Thyroid gland (tissue), 4 donors: ENCODE measurements around the gene LGALS7B. TPM values are rescaled to one million over a fixed set of nuclear protein-coding genes. Genes with fewer than 3 reads are reported as not detected.
"Not testable (repeated sequence)": the region's sequence is repeated elsewhere in the genome, so short reads cannot be mapped to it uniquely, and the experiment has no call there.

Source experiments
- DNase-seq, 2 donors: peaks; one replicate each; pipeline ENCODE4 v3.0.0-alpha.2; 2019
- H3K27ac ChIP-seq, 3 donors: fragments of 200-600 bp; sonication (generic); 1 replicate in 2 of 3; 2 replicates in 1 of 3; pipeline ENCODE4 v1.5.1; 2016 to 2019; ENCODE audit warnings: mild to moderate bottlenecking in 1 of 3, moderate library complexity in 1 of 3
- H3K27me3 ChIP-seq: fragments of 200-600 bp; sonication (generic); one replicate; pipeline ENCODE4 v1.5.1; 2019
- H3K36me3 ChIP-seq, 2 donors: fragments of 200-600 bp; sonication (generic); one replicate each; pipeline ENCODE4 v1.5.1; 2016 to 2019
- H3K4me1 ChIP-seq, 2 donors: fragments of 200-600 bp; sonication (generic); one replicate each; pipeline ENCODE4 v1.5.1; 2017 to 2019
- H3K4me3 ChIP-seq, 3 donors: fragments of 200-600 bp; sonication (generic); replicated peaks in 1 of 3; 1 replicate in 2 of 3; 2 replicates in 1 of 3; pipeline ENCODE4 v1.5.1; 2016; ENCODE audit warnings: mild to moderate bottlenecking in 1 of 3
- H3K9me3 ChIP-seq: fragments of 200-600 bp; sonication (generic); one replicate; pipeline ENCODE4 v1.5.1; 2017
- POLR2A ChIP-seq, 2 donors: fragments of 450-650 bp; IDR thresholded peaks; one replicate each; pipeline ENCODE4 v1.6.1; 2017; ENCODE audit warnings: antibody characterized with exemption in 2 of 2, mild to moderate bottlenecking in 2 of 2, moderate library complexity in 1 of 2
- WGBS, 2 donors: methylation state at CpG; one replicate each; pipeline ENCODE4 v1.1.5; 2017; 5-methylcytosine and 5-hydroxymethylcytosine counted together
- intact Hi-C: fragments of 100-400 bp; cut with DNase I; formaldehyde crosslinking; loops from one replicate; pipeline ENCODE4 v1.15.1; 2023
- total RNA-seq, 4 donors: library from RNA; depleted of rRNA; stranded (reverse); fragments of >200 nt; gene quantifications; one replicate each; pipeline ENCODE4 v1.2.3, GENCODE V29; 2016
- TF ChIP-seq, protein P1 (sequence below), 6 experiments: fragments of 200-600 bp in 3 of 6; fragments of 450-650 bp in 3 of 6; sonication (generic) in 3 of 6; IDR thresholded peaks; one replicate each; pipeline ENCODE4 v1.5.1; 2016 to 2019; ENCODE audit warnings: antibody characterized with exemption in 6 of 6, mild to moderate bottlenecking in 2 of 6, inconsistent platforms in 1 of 6, moderate library complexity in 1 of 6

The LGALS7B gene
- total RNA-seq, 4 donors from 2014 or later, result not detected

- intact Hi-C loops, result no loop called here
- Histone ChIP-seq H3K9me3 (no peaks in the 10 kb centered on the region), H3K4me1 (no peaks in the 10 kb centered on the region), H3K36me3 (no peaks in the 10 kb centered on the region), H3K4me3 (no peak overlapping the region), H3K27ac (no peak overlapping the region), H3K27me3 (no peaks in the 10 kb centered on the region)
- TF ChIP-seq, protein P1, sequence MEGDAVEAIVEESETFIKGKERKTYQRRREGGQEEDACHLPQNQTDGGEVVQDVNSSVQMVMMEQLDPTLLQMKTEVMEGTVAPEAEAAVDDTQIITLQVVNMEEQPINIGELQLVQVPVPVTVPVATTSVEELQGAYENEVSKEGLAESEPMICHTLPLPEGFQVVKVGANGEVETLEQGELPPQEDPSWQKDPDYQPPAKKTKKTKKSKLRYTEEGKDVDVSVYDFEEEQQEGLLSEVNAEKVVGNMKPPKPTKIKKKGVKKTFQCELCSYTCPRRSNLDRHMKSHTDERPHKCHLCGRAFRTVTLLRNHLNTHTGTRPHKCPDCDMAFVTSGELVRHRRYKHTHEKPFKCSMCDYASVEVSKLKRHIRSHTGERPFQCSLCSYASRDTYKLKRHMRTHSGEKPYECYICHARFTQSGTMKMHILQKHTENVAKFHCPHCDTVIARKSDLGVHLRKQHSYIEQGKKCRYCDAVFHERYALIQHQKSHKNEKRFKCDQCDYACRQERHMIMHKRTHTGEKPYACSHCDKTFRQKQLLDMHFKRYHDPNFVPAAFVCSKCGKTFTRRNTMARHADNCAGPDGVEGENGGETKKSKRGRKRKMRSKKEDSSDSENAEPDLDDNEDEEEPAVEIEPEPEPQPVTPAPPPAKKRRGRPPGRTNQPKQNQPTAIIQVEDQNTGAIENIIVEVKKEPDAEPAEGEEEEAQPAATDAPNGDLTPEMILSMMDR (IDR thresholded peaks at IDR 0.05), result no peak
- TF ChIP-seq POLR2A (IDR thresholded peaks at IDR 0.05), result no peak
- DNase-seq, result no peak
- 72 to 83% methylated on average over 6 to 7 of the region's 7 CpGs for WGBS, 2 donors
Observed at GRCh38 chr19:38745316-38745715, 43.7 kb upstream of the LGALS7B start.

DNA sequence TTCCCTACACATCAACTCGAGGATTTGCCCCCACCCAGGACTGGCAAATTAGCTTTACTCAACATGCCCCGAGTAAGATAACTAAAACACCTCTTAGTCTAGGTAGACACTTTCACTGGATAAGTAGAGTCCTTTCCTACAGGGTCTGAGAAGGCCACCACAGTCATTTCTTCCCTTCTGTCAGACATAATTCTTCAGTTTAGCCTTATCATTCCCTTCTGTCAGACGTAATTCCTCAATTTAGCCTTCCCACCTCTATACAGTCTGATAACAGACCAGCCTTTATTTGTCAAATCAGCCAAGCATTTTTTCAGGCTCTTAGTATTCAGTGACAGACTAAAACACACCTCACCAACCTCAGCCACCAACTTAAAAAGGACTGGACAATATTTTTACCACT lies 35.2 kb upstream of the LGALS7B start:
- H3K36me3 ChIP-seq, H3K9me3 ChIP-seq, H3K27ac ChIP-seq, H3K4me1 ChIP-seq, DNase-seq, H3K4me3 ChIP-seq, intact Hi-C loops, H3K27me3 ChIP-seq: not testable (repeated sequence)
- 74 to 76% methylated on average over 3 of the region's 3 CpGs for WGBS, 2 donors

DNA sequence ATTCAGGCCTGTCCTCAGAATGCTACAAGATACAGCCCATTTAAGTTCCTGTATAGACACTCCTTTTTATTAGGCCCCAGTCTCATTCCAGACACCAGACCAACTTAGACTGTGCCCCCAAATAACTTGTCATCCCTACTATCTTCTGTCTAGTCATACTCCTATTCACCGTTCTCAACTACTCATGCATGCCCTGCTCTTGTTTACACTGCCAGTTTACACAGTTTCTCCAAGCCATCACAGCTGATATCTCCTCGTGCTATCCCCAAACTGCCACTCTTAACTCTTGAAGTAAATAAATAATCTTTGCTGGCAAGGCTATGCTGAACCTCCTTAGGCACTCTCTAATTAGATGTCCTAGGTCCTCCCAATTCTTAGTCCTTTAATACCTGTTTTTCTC lies 34.8 kb upstream of the LGALS7B start:
- H3K4me1 ChIP-seq, H3K9me3 ChIP-seq, intact Hi-C loops, H3K4me3 ChIP-seq, DNase-seq, H3K36me3 ChIP-seq, H3K27ac ChIP-seq, H3K27me3 ChIP-seq: not testable (repeated sequence)
- WGBS, 2 donors, result 55 to 59% methylated on average over 1 to 2 of the region's 2 CpGs

- 34 to 45% methylated on average over 10 of the region's 10 CpGs for WGBS, 2 donors
- Histone ChIP-seq H3K36me3 (no peaks in the 10 kb centered on the region), H3K9me3 (no peaks in the 10 kb centered on the region), H3K27me3 (no peaks in the 10 kb centered on the region), H3K4me1 (no peaks in the 10 kb centered on the region), H3K27ac (peak overlapping the region in 1 of 3 donors; percentile 25), H3K4me3 (no peak overlapping the region)
- intact Hi-C loops, result no loop called here
- TF ChIP-seq POLR2A (IDR thresholded peaks at IDR 0.05), result no peak
- TF ChIP-seq, protein P1 (IDR thresholded peaks at IDR 0.05), result no peak
- DNase-seq, result peak; percentile 70
Observed at GRCh38 chr19:38759590-38760003, 29.4 kb upstream of the LGALS7B start.

DNA sequence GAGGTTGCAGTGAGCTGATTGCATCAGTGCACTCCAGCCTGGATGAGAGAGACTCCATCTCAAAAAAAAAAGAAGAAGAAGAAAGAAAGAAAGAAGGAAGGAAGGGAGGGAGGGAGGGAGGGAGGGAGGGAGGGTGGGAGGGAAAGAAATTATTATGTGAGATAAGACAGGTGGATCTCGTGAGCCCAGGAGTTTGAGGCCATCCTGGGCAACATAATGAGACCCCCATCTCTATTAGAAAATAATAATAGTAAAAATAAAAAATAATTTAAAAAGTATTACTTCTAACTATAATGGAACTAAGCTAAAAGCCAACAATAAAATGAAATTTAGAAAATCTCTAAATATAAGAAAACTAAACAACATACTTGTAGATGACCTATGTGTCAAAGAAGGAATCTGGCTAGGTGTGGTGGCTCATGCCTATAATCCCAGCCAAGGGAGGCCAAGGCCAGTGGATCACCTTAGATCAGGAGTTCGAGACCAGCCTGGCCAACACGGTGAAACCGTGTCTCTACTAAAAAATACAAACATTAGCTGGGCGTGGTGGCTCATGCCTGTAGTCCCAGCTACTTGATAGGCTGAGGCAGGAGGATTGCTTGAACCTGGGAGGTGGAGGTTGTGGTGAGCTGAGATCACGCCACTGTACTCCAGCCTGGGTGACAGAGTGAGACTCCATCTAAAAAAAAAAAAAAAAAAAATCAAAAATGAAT lies 28.0 kb upstream of the LGALS7B start:
- H3K4me1 ChIP-seq, H3K27ac ChIP-seq, intact Hi-C loops, DNase-seq, H3K27me3 ChIP-seq, H3K4me3 ChIP-seq, H3K36me3 ChIP-seq, H3K9me3 ChIP-seq: not testable (repeated sequence)
- 72 to 77% methylated on average over 6 of the region's 6 CpGs for WGBS, 2 donors

GRCh38 chr19:38761884-38762389 lies 27.1 kb upstream of the LGALS7B start:
- H3K27ac ChIP-seq, H3K4me1 ChIP-seq, intact Hi-C loops, H3K36me3 ChIP-seq, H3K27me3 ChIP-seq, H3K4me3 ChIP-seq, DNase-seq, H3K9me3 ChIP-seq: not testable (repeated sequence)
- WGBS, 2 donors, result 95 to 96% methylated on average over 9 of the region's 9 CpGs

DNA sequence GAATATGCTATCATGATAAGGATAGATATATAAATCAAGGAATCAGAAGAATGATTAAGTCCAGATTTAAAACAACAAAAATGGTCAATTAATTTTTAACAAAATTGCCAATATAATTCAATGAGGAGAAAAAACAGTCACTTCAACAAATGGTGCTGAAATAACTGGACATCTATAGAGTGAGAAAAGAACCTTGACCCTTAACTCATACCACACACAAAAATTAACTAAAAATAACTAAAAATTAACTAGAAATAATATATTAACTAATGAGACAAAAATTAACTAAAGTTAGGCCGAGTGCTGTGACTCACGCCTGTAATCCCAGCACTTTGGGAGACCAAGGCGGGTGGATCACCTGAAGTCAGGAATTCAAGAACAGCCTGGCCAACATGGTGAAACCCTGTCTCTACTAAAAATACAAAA lies 25.2 kb upstream of the LGALS7B start:
- H3K36me3 ChIP-seq, result no peaks in the 10 kb centered on the region
- H3K27me3 ChIP-seq, result no peaks in the 10 kb centered on the region
- no peak overlapping the region for H3K4me3 ChIP-seq
- DNase-seq, result no peak
- 90 to 95% methylated on average over 3 of the region's 3 CpGs for WGBS, 2 donors
- H3K9me3 ChIP-seq, result no peaks in the 10 kb centered on the region
- no peaks in the 10 kb centered on the region for H3K4me1 ChIP-seq
- no peak for TF ChIP-seq POLR2A (IDR thresholded peaks at IDR 0.05)
- TF ChIP-seq, protein P1 (IDR thresholded peaks at IDR 0.05), result no peak
- intact Hi-C loops, result no loop called here
- no peak overlapping the region for H3K27ac ChIP-seq
